Fibroblast of mammary gland (primary cell): ENCODE measurements around the gene RNASE7.

Experiments
- DNase-seq: peaks from one replicate; pipeline ENCODE4 v3.0.0-alpha.2; 2010; ENCODE audit warnings: low read depth
- H3K4me3 ChIP-seq: 2 replicates; pipeline ENCODE4 v1.5.1; 2011; ENCODE audit warnings: low read depth, mild to moderate bottlenecking, low read length, moderate library complexity; ENCODE audit not compliant: control insufficient read depth
- CTCF ChIP-seq: conservative IDR thresholded peaks from 2 replicates; pipeline ENCODE4 v1.5.1; 2011; ENCODE audit warnings: low read depth, low read length, inconsistent platforms; ENCODE audit not compliant: control insufficient read depth, insufficient read depth

RNASE7 gene

GRCh38 chr14:21023174-21023573 is 19.0 kb upstream of the RNASE7 start:
- TF ChIP-seq CTCF: no peak
- no peak for DNase-seq
- no peak overlapping the region for H3K4me3 ChIP-seq

GRCh38 chr14:21023817-21024584 is 18.2 kb upstream of the RNASE7 start:
- DNase-seq: no peak
- no peak for TF ChIP-seq CTCF
- peak overlapping the region; percentile 27 for H3K4me3 ChIP-seq

GRCh38 chr14:21024585-21025370 is 17.4 kb upstream of the RNASE7 start, which contains the start of gene NDRG2:
Gene NDRG2 (minus strand): TSS chr14:21025061. CDS start chr14:21023315, 1,746 bp downstream.
- DNase-seq: no peak
- TF ChIP-seq CTCF: no peak
- H3K4me3 ChIP-seq: peak within 1 kb of the TSS; percentile 27

- no peak for TF ChIP-seq CTCF
- peak overlapping the region; percentile 26 for H3K4me3 ChIP-seq
- no peak for DNase-seq
Observed at GRCh38 chr14:21025371-21026273, 16.5 kb upstream of the RNASE7 start.

- H3K4me3 ChIP-seq: no peak overlapping the region
- no peak for DNase-seq
- no peak for TF ChIP-seq CTCF
Observed at GRCh38 chr14:21026274-21026987, 15.7 kb upstream of the RNASE7 start.

GRCh38 chr14:21026988-21027315 is 15.2 kb upstream of the RNASE7 start:
- DNase-seq: no peak
- TF ChIP-seq CTCF: no peak
- no peak overlapping the region for H3K4me3 ChIP-seq
